PC-9 (cell line): ENCODE measurements around the gene TSLP. TPM values are rescaled to one million over a fixed set of nuclear protein-coding genes. Genes with fewer than 3 reads are reported as not detected.

Experiments
- BruUV-seq: library from RNA; stranded (reverse); fragments of 400-500 nt; replicated peaks from 2 replicates; lab custom pipeline; 2021; lab: Mats Ljungman, UMichigan
- CTCF ChIA-PET: fragments of 300-600 bp; sonication (Branson Sonifier 250); formaldehyde crosslinking; loops from one replicate; lab custom pipeline; 2022; ENCODE audit warnings: antibody characterized with exemption; lab: Charles Lee
- POLR2A ChIA-PET: fragments of 300-600 bp; sonication (Branson Sonifier 250); formaldehyde crosslinking; loops from one replicate; lab custom pipeline; 2022; ENCODE audit warnings: antibody characterized with exemption; ENCODE audit not compliant: unreplicated experiment; lab: Charles Lee
- DNase-seq, 2 experiments: peaks; one replicate each; pipeline versions ENCODE4 v3.0.0 to v3.0.0-alpha.2; 2015 to 2022; ENCODE audit warnings: mixed read lengths in 1 of 2
- H2AFZ ChIP-seq: fragments of 200-600 bp; sonication (generic); 2 replicates; pipeline ENCODE4 v1.8.1; 2017; ENCODE audit warnings: antibody characterized with exemption
- H3F3A ChIP-seq: fragments of 200-600 bp; sonication (generic); 2 replicates; pipeline ENCODE4 v1.8.1; 2017; ENCODE audit warnings: antibody characterized with exemption, mild to moderate bottlenecking, low read depth; ENCODE audit not compliant: insufficient read depth
- H3K27ac ChIP-seq: fragments of 200-600 bp; sonication (generic); 2 replicates; pipeline ENCODE4 v1.6.1; 2016; ENCODE audit warnings: mixed run types
- H3K27me3 ChIP-seq: fragments of 200-600 bp; sonication (generic); 2 replicates; pipeline ENCODE4 v1.6.1; 2016; ENCODE audit warnings: low read depth, mixed run types; ENCODE audit not compliant: insufficient read depth
- H3K36me3 ChIP-seq: fragments of 200-600 bp; sonication (generic); 2 replicates; pipeline ENCODE4 v1.6.1; 2016; ENCODE audit warnings: low read depth, mixed run types
- H3K4me1 ChIP-seq: fragments of 200-600 bp; sonication (generic); replicated peaks from 2 replicates; pipeline ENCODE4 v1.6.1; 2016; ENCODE audit warnings: mixed run types; ENCODE audit not compliant: insufficient read depth
- H3K4me2 ChIP-seq: fragments of 200-600 bp; sonication (generic); 2 replicates; pipeline ENCODE4 v1.6.1; 2017; ENCODE audit warnings: mixed run types
- H3K4me3 ChIP-seq: fragments of 200-600 bp; sonication (generic); 2 replicates; pipeline ENCODE4 v1.6.1; 2016; ENCODE audit warnings: mixed run types
- H3K79me2 ChIP-seq: fragments of 200-600 bp; sonication (generic); 2 replicates; pipeline ENCODE4 v1.6.1; 2017; ENCODE audit warnings: low read depth, mixed run types
- H3K9me2 ChIP-seq: fragments of 200-600 bp; sonication (generic); 2 replicates; pipeline ENCODE4 v1.8.1; 2017; ENCODE audit warnings: mild to moderate bottlenecking; ENCODE audit not compliant: insufficient read depth
- H3K9me3 ChIP-seq: fragments of 200-600 bp; sonication (generic); 2 replicates; pipeline ENCODE4 v1.8.1; 2016; ENCODE audit warnings: low read depth; ENCODE audit not compliant: insufficient read depth
- H4K20me1 ChIP-seq: fragments of 200-600 bp; sonication (generic); 2 replicates; pipeline ENCODE4 v1.8.1; 2017; ENCODE audit not compliant: insufficient read depth
- CTCF ChIP-seq: fragments of 200-600 bp; sonication (generic); conservative IDR thresholded peaks from 2 replicates; pipeline ENCODE4 v1.6.1; 2017; ENCODE audit warnings: mixed run types, antibody characterized with exemption, mild to moderate bottlenecking, moderate library complexity
- EZH2 ChIP-seq: fragments of 200-600 bp; sonication (generic); IDR thresholded peaks from 2 replicates; pipeline ENCODE4 v1.8.0; 2017; ENCODE audit warnings: antibody characterized with exemption, low read depth
- intact Hi-C: fragments of 100-400 bp; cut with micrococcal nuclease; formaldehyde crosslinking; loops from one replicate; pipeline ENCODE4 v1.10.0; 2022; ENCODE audit not compliant: unreplicated experiment
- total RNA-seq: library from RNA; stranded (reverse); gene quantifications from 2 replicates; pipeline ENCODE4 v1.2.3, GENCODE V29; 2021

Gene TSLP
- total RNA-seq, 1 experiment from 2014 or later: not detected

DNA sequence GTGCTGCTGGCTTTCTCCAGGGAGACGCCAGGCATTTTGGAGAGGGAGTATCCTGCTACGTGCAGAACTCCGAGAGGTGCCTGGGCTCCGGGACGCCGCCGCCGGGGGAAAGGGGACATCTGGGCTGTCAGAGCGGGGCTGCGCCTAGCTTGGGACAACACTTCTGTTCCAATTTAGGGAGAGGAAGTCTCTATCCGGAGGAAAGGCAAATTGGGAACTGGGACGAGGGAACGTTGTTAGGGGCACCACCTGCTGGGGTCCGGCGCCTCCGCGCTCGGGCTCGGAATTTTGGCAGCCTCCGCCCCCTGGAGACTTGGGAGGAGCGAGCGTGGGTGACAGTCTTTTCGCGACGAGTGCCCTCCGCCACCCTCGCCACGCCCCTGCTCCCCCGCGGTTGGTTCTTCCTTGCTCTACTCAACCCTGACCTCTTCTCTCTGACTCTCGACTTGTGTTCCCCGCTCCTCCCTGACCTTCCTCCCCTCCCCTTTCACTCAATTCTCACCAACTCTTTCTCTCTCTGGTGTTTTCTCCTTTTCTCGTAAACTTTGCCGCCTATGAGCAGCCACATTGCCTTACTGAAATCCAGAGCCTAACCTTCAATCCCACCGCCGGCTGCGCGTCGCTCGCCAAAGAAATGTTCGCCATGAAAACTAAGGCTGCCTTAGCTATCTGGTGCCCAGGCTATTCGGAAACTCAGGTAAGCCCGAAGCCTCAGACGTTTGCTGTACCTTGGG lies 1.6 kb downstream of the TSLP start:
- intact Hi-C loops: no loop called here
- TF ChIP-seq CTCF (no peak), EZH2 (no peak)
- Histone ChIP-seq H3K9me2 (no peaks in the 10 kb centered on the region), H3K9me3 (no peaks in the 10 kb centered on the region), H3K79me2 (no peaks in the 10 kb centered on the region), H3K27ac (no peak overlapping the region), H4K20me1 (no peaks in the 10 kb centered on the region), H3K4me1 (peaks cover 6% of the 10 kb centered on the region; the same call in 1 of the 2 replicates), H3F3A (no peaks in the 10 kb centered on the region), H2AFZ (no peak overlapping the region), H3K4me2 (no peak overlapping the region), H3K27me3 (peaks cover 14% of the 10 kb centered on the region; the same call in 1 of the 2 replicates), H3K4me3 (no peak overlapping the region), H3K36me3 (no peaks in the 10 kb centered on the region)
- no peak for DNase-seq
- no TSS peak for BruUV-seq
- CTCF ChIA-PET: no interaction called here
- POLR2A ChIA-PET: no interaction called here

- no TSS peak for BruUV-seq
Measured at GRCh38 chr5:111074244-111074643, 2.7 kb downstream of the TSLP start.

GRCh38 chr5:111075520-111075919 lies 4.0 kb downstream of the TSLP start:
- Histone ChIP-seq H3K4me2 (no peak overlapping the region), H3K4me3 (no peak overlapping the region), H3F3A (no peaks in the 10 kb centered on the region), H4K20me1 (no peaks in the 10 kb centered on the region), H3K9me3 (no peaks in the 10 kb centered on the region), H3K27me3 (peaks cover 7% of the 10 kb centered on the region; the same call in 1 of the 2 replicates), H3K36me3 (no peaks in the 10 kb centered on the region), H3K4me1 (peaks cover 6% of the 10 kb centered on the region; the same call in 1 of the 2 replicates), H3K79me2 (no peaks in the 10 kb centered on the region), H3K27ac (peak overlapping the region; percentile 35; the same call in 1 of the 2 replicates), H3K9me2 (no peaks in the 10 kb centered on the region), H2AFZ (no peak overlapping the region)
- no TSS peak for BruUV-seq
- peak in 1 of 2 experiments; percentile 59 for DNase-seq
- TF ChIP-seq EZH2 (no peak), CTCF (no peak)
- intact Hi-C loops: no loop called here
- CTCF ChIA-PET: no interaction called here
- POLR2A ChIA-PET: no interaction called here

More at GRCh38 chr5:111074244-111074643, 2.7 kb downstream of the TSLP start:
- H3K4me2 ChIP-seq: no peak overlapping the region
- peaks cover 14% of the 10 kb centered on the region; the same call in 1 of the 2 replicates for H3K27me3 ChIP-seq
- H3K79me2 ChIP-seq: no peaks in the 10 kb centered on the region
- no peak overlapping the region for H3K27ac ChIP-seq
- no peaks in the 10 kb centered on the region for H3F3A ChIP-seq
- H3K9me2 ChIP-seq: no peaks in the 10 kb centered on the region
- no peak overlapping the region for H3K4me3 ChIP-seq
- no peak for TF ChIP-seq CTCF
- TF ChIP-seq EZH2: no peak
- intact Hi-C loops: no loop called here
- H3K9me3 ChIP-seq: no peaks in the 10 kb centered on the region
- no peak overlapping the region for H2AFZ ChIP-seq
- no peak for DNase-seq
- ChIA-PET CTCF (no interaction called here), POLR2A (no interaction called here)
- no peaks in the 10 kb centered on the region for H4K20me1 ChIP-seq
- H3K4me1 ChIP-seq: peaks cover 6% of the 10 kb centered on the region; the same call in 1 of the 2 replicates
- H3K36me3 ChIP-seq: no peaks in the 10 kb centered on the region
